Right lobe of liver (tissue), 4 donors: ENCODE data around the gene CDH12.

ENCODE experiments used
- CTCF ChIP-seq, 4 donors: fragments of 200-600 bp in 3 of 4; fragments of 450-650 bp in 1 of 4; IDR thresholded peaks; one replicate each; pipeline versions ENCODE4 v1.5.1 to v1.8.0; 2016 to 2022; ENCODE audit warnings: antibody characterized with exemption in 4 of 4, mild to moderate bottlenecking in 2 of 4
- POLR2A ChIP-seq: fragments of 450-650 bp; IDR thresholded peaks from one replicate; pipeline ENCODE4 v1.6.1; 2017; ENCODE audit warnings: antibody characterized with exemption, mild to moderate bottlenecking
- donor health status: DM: no; HTN: no; CAD: no.
- donor health status: DM: no; HTN: no; CAD: no.
- donor health status: DM: no; HTN: yes; CAD: no.

GRCh38 chr5:22549876-22550671, 303.1 kb downstream of the CDH12 start:
- TF ChIP-seq POLR2A (no peak), CTCF (IDR thresholded peaks at IDR 0.05) (no peak)
